ENCODE data around the gene FXYD6.

The FXYD6 gene

GRCh38 chr11:117887431-117888138 is 11.1 kb upstream of the FXYD6 start:
- FAIRE-seq = no peak

GRCh38 chr11:117885777-117886176 is 9.3 kb upstream of the FXYD6 start:
- no peak for FAIRE-seq
- no peak for DNase-seq (ENCODE audit: low spot score)

More at GRCh38 chr11:117887431-117888138, 11.1 kb upstream of the FXYD6 start:
- no peak for DNase-seq (ENCODE audit: low spot score)

- DNase-seq (ENCODE audit: low spot score) (no peak), FAIRE-seq (no peak)
Observed at GRCh38 chr11:117884994-117885393, 8.5 kb upstream of the FXYD6 start.

- DNase-seq (ENCODE audit: low spot score) = no peak
- FAIRE-seq = no peak
Observed at GRCh38 chr11:117883063-117883462, 6.6 kb upstream of the FXYD6 start.

- FAIRE-seq = no peak
- DNase-seq (ENCODE audit: low spot score) = no peak
Observed at GRCh38 chr11:117882311-117882905, 6.0 kb upstream of the FXYD6 start.

- no peak for FAIRE-seq
- DNase-seq (ENCODE audit: low spot score) = no peak
Observed at GRCh38 chr11:117881217-117881616, 4.8 kb upstream of the FXYD6 start.

GRCh38 chr11:117879516-117880480 is 3.3 kb upstream of the FXYD6 start:
- FAIRE-seq = no peak
- no peak for DNase-seq (ENCODE audit: low spot score)

- FAIRE-seq (no peak), DNase-seq (ENCODE audit: low spot score) (no peak)
Observed at GRCh38 chr11:117878939-117879475, 2.5 kb upstream of the FXYD6 start.

GRCh38 chr11:117878314-117878938 is 2.0 kb upstream of the FXYD6 start:
- FAIRE-seq (no peak), DNase-seq (ENCODE audit: low spot score) (no peak)

- DNase-seq (ENCODE audit: low spot score) (no peak), FAIRE-seq (no peak)
Observed at GRCh38 chr11:117877120-117877784, 794 bp upstream of the FXYD6 start.

- no peak for DNase-seq (ENCODE audit: low spot score)
- FAIRE-seq = no peak
Observed at GRCh38 chr11:117876059-117876340, 458 bp downstream of the FXYD6 start.

GRCh38 chr11:117875382-117876058 is 938 bp downstream of the FXYD6 start:
- DNase-seq (ENCODE audit: low spot score) (no peak), FAIRE-seq (no peak)

- no peak for DNase-seq (ENCODE audit: low spot score)
- FAIRE-seq = no peak
Observed at GRCh38 chr11:117874910-117875381, 1.5 kb downstream of the FXYD6 start.

- FAIRE-seq (no peak), DNase-seq (ENCODE audit: low spot score) (no peak)
Observed at GRCh38 chr11:117874253-117874909, 2.1 kb downstream of the FXYD6 start.

GRCh38 chr11:117873828-117874125 is 2.7 kb downstream of the FXYD6 start:
- FAIRE-seq (no peak), DNase-seq (ENCODE audit: low spot score) (no peak)

- DNase-seq (ENCODE audit: low spot score) (no peak), FAIRE-seq (no peak)
Observed at GRCh38 chr11:117872975-117873827, 3.3 kb downstream of the FXYD6 start.

GRCh38 chr11:117872420-117872961 is 4.0 kb downstream of the FXYD6 start:
- DNase-seq (ENCODE audit: low spot score) (no peak), FAIRE-seq (no peak)

- FAIRE-seq = no peak
- no peak for DNase-seq (ENCODE audit: low spot score)
Observed at GRCh38 chr11:117871784-117872183, 4.7 kb downstream of the FXYD6 start.

- FAIRE-seq (no peak), DNase-seq (ENCODE audit: low spot score) (no peak)
Observed at GRCh38 chr11:117871160-117871559, 5.3 kb downstream of the FXYD6 start.

Measured in RCC 7860 (cell line).